ENCODE results near the gene TAS2R60. TPM values are rescaled to one million over a fixed set of nuclear protein-coding genes. Genes with fewer than 3 reads are reported as not detected.
"Not testable (repeated sequence)": the region's sequence is repeated elsewhere in the genome, so short reads cannot be mapped to it uniquely, and the experiment has no call there.

TAS2R60 gene
- total RNA-seq, 1 donor from 2014 or later = 0.35 TPM

DNA sequence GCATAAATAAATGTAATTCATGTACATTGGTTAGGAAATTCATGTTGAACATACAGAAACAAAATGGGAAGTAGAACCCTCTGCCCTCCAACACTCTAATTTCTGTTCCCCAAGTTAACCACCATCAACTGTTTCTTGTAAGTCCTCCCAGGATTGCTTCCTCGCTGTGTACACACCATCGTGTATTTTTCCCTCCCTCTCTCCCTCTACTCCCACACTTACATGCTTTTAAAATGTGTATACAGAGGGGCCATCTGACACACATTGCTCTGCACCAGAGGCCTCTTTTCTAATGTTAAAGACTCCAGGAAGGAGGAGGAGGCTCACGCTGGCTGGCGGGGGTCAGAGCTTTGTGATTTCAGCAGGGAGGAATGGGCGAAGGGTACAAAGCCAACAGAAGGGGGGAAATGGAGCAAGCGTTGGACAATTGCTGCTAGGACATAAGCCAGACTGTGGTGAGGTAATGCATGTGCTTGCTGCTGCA is 32.7 kb upstream of the TAS2R60 start:
- no peak for DNase-seq (ENCODE audit: low spot score)

GRCh38 chr7:143411976-143412708 is 31.1 kb upstream of the TAS2R60 start:
- DNase-seq (ENCODE audit: low spot score) = no peak

DNA sequence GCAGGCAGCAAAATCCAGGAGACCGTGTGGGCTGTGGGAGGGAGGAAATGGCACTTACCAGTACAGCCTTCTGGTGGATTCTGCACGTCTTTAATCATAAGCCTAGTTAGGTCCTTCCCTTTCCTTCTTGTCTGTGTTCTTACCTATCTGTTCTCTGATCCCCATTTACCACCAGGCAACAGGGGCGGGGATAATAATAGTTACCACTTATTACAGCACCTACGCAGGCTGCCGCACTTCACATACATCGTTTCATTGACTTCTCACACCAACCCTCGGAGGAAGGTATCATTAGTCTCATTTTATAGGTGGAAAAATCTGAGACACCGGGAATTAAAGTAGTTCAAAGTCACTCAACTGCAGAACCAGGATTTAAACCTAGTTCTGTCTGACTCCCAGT is 30.1 kb upstream of the TAS2R60 start:
- no peak for DNase-seq (ENCODE audit: low spot score)

- not testable (repeated sequence) for DNase-seq (ENCODE audit: low spot score)
These were observed 28.0 kb upstream of the TAS2R60 start for GRCh38 chr7:143415209-143415608.

- DNase-seq (ENCODE audit: low spot score) = no peak
These were observed 27.4 kb upstream of the TAS2R60 start for GRCh38 chr7:143415742-143416397.

- DNase-seq (ENCODE audit: low spot score) = no peak
These were observed 26.6 kb upstream of the TAS2R60 start for GRCh38 chr7:143416565-143417149.

GRCh38 chr7:143417734-143418383 is 25.4 kb upstream of the TAS2R60 start:
- no peak for DNase-seq (ENCODE audit: low spot score)

GRCh38 chr7:143418681-143419458 is 24.4 kb upstream of the TAS2R60 start:
- DNase-seq (ENCODE audit: low spot score) = no peak

GRCh38 chr7:143419880-143420279 is 23.4 kb upstream of the TAS2R60 start:
- no peak for DNase-seq (ENCODE audit: low spot score)

GRCh38 chr7:143420624-143421023 is 22.6 kb upstream of the TAS2R60 start:
- not testable (repeated sequence) for DNase-seq (ENCODE audit: low spot score)

DNA sequence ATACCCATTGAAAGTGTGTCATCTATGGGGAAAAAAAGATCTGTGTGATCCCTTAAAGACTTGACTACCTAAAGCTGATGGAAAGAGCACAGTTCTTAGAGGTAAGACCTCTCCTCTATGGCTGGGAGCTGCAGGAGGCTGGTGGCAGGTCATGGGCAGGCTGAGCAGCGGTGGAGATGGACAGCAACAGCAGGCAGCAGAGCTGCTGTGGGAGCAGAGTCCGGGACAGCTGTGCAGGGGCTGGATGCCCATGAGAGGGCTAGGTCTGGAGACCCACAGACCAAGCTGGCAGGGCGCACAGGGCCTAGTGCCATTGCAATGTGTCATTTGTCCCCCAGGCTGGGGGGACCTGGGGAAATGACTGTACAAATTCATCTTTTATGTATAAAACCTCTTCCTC is 21.2 kb upstream of the TAS2R60 start:
- no peak for DNase-seq (ENCODE audit: low spot score)

- not testable (repeated sequence) for DNase-seq (ENCODE audit: low spot score)
These were observed 18.8 kb upstream of the TAS2R60 start for GRCh38 chr7:143424476-143424875.

GRCh38 chr7:143426479-143427142 is 16.6 kb upstream of the TAS2R60 start:
- DNase-seq (ENCODE audit: low spot score) = no peak

DNA sequence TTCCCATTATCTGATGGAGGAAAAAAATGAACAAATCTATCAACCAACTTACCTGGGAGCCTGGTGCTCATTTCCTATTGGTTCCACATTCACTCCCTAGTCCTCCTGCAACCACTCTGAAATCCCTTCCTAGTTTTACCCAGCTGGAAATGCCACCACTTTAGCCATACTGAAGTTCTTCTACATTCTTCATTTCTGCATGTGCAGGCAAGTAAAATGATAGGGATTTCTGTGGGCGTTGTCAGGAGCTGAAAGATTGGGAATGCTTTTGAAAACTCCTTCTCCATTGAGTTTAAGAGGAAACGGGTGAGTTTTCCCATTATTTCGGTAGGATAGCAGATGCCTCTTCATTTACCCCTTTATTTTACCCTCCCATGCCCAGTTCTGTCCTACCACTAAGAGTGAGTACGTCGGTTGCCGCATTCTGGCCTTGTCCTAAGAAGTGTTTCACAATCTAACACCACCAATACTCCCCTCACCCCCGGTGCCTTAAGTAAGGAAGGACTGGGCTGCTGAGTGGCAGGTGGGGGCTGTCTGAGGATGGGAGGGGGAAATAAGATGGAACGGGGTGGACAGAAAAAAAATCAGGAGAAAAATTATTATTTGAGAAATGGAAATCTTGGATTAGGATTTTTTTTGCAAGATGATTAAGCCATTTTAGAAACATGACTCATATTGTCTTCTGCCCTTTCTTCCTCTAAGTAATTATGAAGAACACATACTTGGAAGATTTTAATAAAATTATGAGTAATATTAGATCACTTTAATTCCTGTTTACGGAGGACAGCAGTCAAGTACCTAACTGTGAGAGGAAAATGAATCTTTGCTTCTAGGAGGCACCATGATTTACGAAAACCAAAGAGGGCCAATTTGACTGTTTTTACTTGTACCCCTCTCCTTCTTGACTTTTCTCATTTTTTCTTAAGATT is 13.2 kb upstream of the TAS2R60 start:
- no peak for DNase-seq (ENCODE audit: low spot score)

- no peak for DNase-seq (ENCODE audit: low spot score)
These were observed 12.1 kb upstream of the TAS2R60 start for GRCh38 chr7:143431109-143431508.

GRCh38 chr7:143433759-143434158 is 9.5 kb upstream of the TAS2R60 start:
- DNase-seq (ENCODE audit: low spot score) = no peak

DNA sequence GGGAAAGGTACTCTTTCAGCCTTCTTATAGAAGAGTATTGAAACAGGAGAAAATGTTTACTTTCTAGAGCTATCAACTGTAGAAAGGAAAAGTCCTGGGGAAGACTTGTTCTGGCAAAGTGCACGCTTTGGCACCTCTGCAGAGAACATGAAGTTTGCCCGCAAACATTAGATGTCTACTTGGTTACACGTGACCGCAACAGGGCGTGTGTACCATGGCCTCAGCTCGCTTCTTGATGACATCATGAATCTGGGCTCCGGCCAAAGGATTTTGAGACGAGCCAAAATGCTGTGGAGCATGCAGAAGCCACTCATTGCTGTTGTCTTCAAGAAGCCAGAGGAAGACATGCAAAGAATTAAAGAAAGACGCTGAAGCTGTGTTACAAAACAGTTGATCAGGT is 8.6 kb upstream of the TAS2R60 start:
- no peak for DNase-seq (ENCODE audit: low spot score)

DNA sequence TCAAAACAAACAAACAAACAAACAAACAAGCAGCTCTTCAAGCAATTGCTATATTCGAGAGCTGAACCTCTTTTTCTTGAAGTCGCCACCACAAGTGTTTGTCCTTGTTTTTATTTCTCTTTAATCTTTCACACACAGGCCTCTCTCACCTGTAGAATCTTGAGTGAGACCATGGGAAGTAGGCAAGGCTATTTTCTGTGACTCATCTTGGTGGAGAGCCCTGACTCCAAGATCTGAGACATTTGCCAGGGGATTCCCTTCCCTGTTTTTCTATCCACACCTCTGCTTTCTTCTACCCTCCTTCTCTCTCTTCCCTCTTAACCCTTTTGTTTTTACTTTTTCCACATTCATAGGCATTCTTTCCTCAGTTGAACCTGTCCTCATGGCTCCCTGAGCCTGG is 8.0 kb upstream of the TAS2R60 start:
- no peak for DNase-seq (ENCODE audit: low spot score)

DNA sequence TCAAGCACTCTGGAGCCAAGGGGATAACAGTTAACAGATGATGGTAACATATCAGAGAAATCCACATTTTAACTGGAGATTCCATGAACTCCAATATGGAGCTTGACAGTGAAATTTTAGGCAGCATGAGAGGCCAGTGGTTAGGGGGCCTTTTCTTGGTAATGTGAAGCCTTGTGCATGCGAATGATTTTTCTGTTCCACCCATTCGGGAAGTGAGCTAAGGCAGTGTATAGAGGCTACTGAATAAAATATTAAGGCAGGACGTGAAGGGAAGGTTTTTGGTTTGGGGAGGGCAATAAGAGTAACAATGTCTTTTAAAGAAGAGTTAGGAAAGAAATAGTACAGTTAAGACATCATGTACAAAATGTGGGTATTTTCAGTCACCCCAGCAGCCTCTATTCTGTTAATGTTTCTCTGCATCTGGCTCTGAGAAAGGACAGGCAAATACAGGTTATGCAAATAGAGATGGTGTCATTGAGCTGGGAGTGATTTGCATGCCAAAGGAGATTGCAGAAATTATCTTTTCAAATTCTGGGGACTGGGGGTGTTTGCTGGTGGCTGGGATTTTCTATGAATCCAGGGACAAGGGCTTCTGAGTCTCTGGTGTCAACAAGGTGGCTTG is 6.8 kb upstream of the TAS2R60 start:
- DNase-seq (ENCODE audit: low spot score) = no peak
